HT-29 (cell line): ENCODE results near the gene NFIX. TPM values are rescaled to one million over a fixed set of nuclear protein-coding genes. Genes with fewer than 3 reads are reported as not detected.

ENCODE experiments used
- DNase-seq: peaks from one replicate; pipeline ENCODE4 v3.0.0-alpha.2; 2015; ENCODE audit warnings: low spot score
- total RNA-seq: library from RNA; depleted of rRNA; stranded (reverse); fragments of >200 nt; shearing (Covaris generic); gene quantifications from 2 replicates; pipeline ENCODE4 v1.2.3, GENCODE V29; 2014

The NFIX gene
- total RNA-seq, 1 experiment from 2014 or later: 22.4 TPM

GRCh38 chr19:13101590-13102415 is 106.5 kb downstream of the NFIX start:
- no peak for DNase-seq

GRCh38 chr19:13102416-13102665 is 107.1 kb downstream of the NFIX start:
- DNase-seq: no peak

- no peak for DNase-seq
Observed at GRCh38 chr19:13102666-13103580, 107.6 kb downstream of the NFIX start, which contains the start of gene LYL1. Gene LYL1, minus strand, starts transcription at chr19:13102858. Its CDS starts 1,687 bp downstream, at chr19:13101171.

- no peak for DNase-seq
Observed at GRCh38 chr19:13103581-13104359, 108.5 kb downstream of the NFIX start.

GRCh38 chr19:13104360-13104847 is 109.1 kb downstream of the NFIX start:
- no peak for DNase-seq

GRCh38 chr19:13104848-13105711 is 109.8 kb downstream of the NFIX start:
- DNase-seq: no peak

- DNase-seq: no peak
Observed at GRCh38 chr19:13109361-13110098, 114.3 kb downstream of the NFIX start.

GRCh38 chr19:13110099-13110610 is 114.9 kb downstream of the NFIX start:
- no peak for DNase-seq

- DNase-seq: no peak
Observed at GRCh38 chr19:13112555-13112954, 117.3 kb downstream of the NFIX start.

GRCh38 chr19:13115936-13116281 is 120.6 kb downstream of the NFIX start:
- no peak for DNase-seq

- peak; percentile 88 for DNase-seq
Observed at GRCh38 chr19:13116282-13117175, 121.3 kb downstream of the NFIX start, which contains the start of gene TRMT1. Gene TRMT1, minus strand, starts transcription at chr19:13116740. Its CDS starts 341 bp downstream, at chr19:13116399.

GRCh38 chr19:13117176-13117771 is 122.0 kb downstream of the NFIX start:
- no peak for DNase-seq

GRCh38 chr19:13117772-13118423 is 122.6 kb downstream of the NFIX start, which contains the start of gene NACC1:
Gene NACC1, plus strand, starts transcription at chr19:13118264. Its CDS starts 16,944 bp downstream, at chr19:13135208.
- peak; percentile 79 for DNase-seq

GRCh38 chr19:13118424-13119193 is 123.3 kb downstream of the NFIX start:
- no peak for DNase-seq

GRCh38 chr19:13119627-13120026 is 124.4 kb downstream of the NFIX start:
- no peak for DNase-seq

GRCh38 chr19:13120031-13120430 is 124.8 kb downstream of the NFIX start:
- no peak for DNase-seq

- DNase-seq: no peak
Observed at GRCh38 chr19:13120817-13121216, 125.5 kb downstream of the NFIX start.
